Heart left ventricle (tissue), 16 donors: ENCODE data around the gene GOLGA6D. TPM values are rescaled to one million over a fixed set of nuclear protein-coding genes. Genes with fewer than 3 reads are reported as not detected.
A peak's percentile ranks its signal among the peaks of the same experiment; 100 is the strongest.

Source experiments
- ATAC-seq, 4 donors: fragments of 200-7000 bp; cut with Tn5 transposase; one replicate each; pipeline ENCODE4 v1.9.1; 2020 to 2022; ENCODE audit warnings: moderate library complexity in 4 of 4, mild to moderate bottlenecking in 3 of 4, moderate number of reproducible peaks in 1 of 4
- DNase-seq, 5 donors: peaks; one replicate each; pipeline ENCODE4 v3.0.0-alpha.2; 2020
- H3K27ac ChIP-seq, 12 donors: fragments of 200-600 bp; sonication (generic) in 4 of 12; one replicate each; pipeline versions ENCODE4 v1.5.0 to v1.8.0; 2016 to 2022; ENCODE audit warnings: mild to moderate bottlenecking in 2 of 12
- H3K27me3 ChIP-seq, 9 donors: fragments of 200-600 bp; sonication (generic) in 2 of 9; one replicate each; pipeline versions ENCODE4 v1.5.1 to v1.8.0; 2016 to 2022; ENCODE audit warnings: mild to moderate bottlenecking in 3 of 9
- H3K36me3 ChIP-seq, 9 donors: fragments of 200-600 bp; sonication (generic) in 2 of 9; one replicate each; pipeline versions ENCODE4 v1.5.0 to v1.8.0; 2018 to 2022; ENCODE audit warnings: mild to moderate bottlenecking in 2 of 9
- H3K4me1 ChIP-seq, 12 donors: fragments of 200-600 bp; sonication (generic) in 4 of 12; one replicate each; pipeline versions ENCODE4 v1.5.0 to v1.8.0; 2016 to 2022; ENCODE audit warnings: mild to moderate bottlenecking in 3 of 12
- H3K4me3 ChIP-seq, 12 donors: fragments of 200-600 bp; sonication (generic) in 4 of 12; one replicate each; pipeline versions ENCODE4 v1.5.0 to v1.8.0; 2017 to 2022; ENCODE audit warnings: mild to moderate bottlenecking in 9 of 12, moderate library complexity in 4 of 12
- H3K9me3 ChIP-seq, 12 donors: fragments of 200-600 bp; sonication (generic) in 4 of 12; one replicate each; pipeline versions ENCODE4 v1.5.0 to v1.8.0; 2016 to 2022; ENCODE audit warnings: mild to moderate bottlenecking in 1 of 12
- POLR2A ChIP-seq, 2 donors: fragments of 450-650 bp; IDR thresholded peaks; one replicate each; pipeline ENCODE4 v1.6.1; 2017; ENCODE audit warnings: antibody characterized with exemption in 2 of 2, mild to moderate bottlenecking in 2 of 2, moderate library complexity in 2 of 2
- WGBS, 4 donors: extraction: QIAGEN DNeasy Blood & Tissue Kit in 2 of 4; methylation state at CpG; one replicate each; pipeline versions ENCODE4 v1.1.5 to v1.1.7; 2013 to 2018; 5-methylcytosine and 5-hydroxymethylcytosine counted together
- intact Hi-C, 10 donors: fragments of 100-400 bp; cut with DNase I; formaldehyde crosslinking; loops; one replicate each; pipeline versions ENCODE4 v1.11.1 to v1.14.2; 2022
- polyA plus RNA-seq, 2 donors: library from polyadenylated mRNA; stranded (reverse); fragments of 200-250 nt; gene quantifications; one replicate each; pipeline ENCODE4 v1.2.3, GENCODE V29; 2013
- total RNA-seq, 9 donors: library from RNA; depleted of rRNA in 2 of 9; stranded (reverse); fragments of >200 nt in 2 of 9; fragmentation: NEBNext Ultra II Directional in 3 of 9; extraction: Animal tissue kit (Norgen Biotek cat#: 25700) in 3 of 9; gene quantifications; one replicate each; pipeline versions ENCODE4 v1.1.0 to v1.2.4, GENCODE V29; 2016 to 2023
- TF ChIP-seq, protein P1 (sequence below), 12 donors: fragments of 200-600 bp; sonication (generic) in 4 of 12; IDR thresholded peaks; one replicate each; pipeline versions ENCODE4 v1.5.0 to v1.8.0; 2018 to 2022; ENCODE audit warnings: antibody characterized with exemption in 12 of 12, mild to moderate bottlenecking in 5 of 12
- donor health status: ischemic (EF 13 %, LVEDD 7.1; RV severe dilation, severe dysfunction).
- donor health status: healthy with polysubstance abuse.
- donor health status: DM: no; HTN: yes; CAD: no.
- donor health status: DM: no; HTN: no; CAD: no.
- donor health status: ischemic (EF 25% LVEDD 6.9; RV normal size, moderate dysfunction).
- donor health status: ischemic (EF 25% LVEDD 5.7; RV mildly dilated, moderate dysfunction).
- donor health status: healthy.
- donor health status: DM: yes; HTN: yes; CAD: no.
- donor health status: ischemic (EF 35%, LVEDD 5.7; RV mildly dilated, moderate dysfunction).
- donor health status: nonischemic (EF 11% LVEDD 7.7; RV severe dilation, severe dysfunction).
- donor health status: DM: yes; HTN: yes; CAD: no.
- donor health status: PGD.
- donor health status: ischemic (EF 29% LVEDD 5.4; RV normal size, mild dysfunction).
- donor health status: nonischemic (EF 23%, LVEDD 6.1; RV moderate dilation, normal function).

Gene GOLGA6D
- total and polyA plus RNA-seq, 11 donors, result not detected

DNA sequence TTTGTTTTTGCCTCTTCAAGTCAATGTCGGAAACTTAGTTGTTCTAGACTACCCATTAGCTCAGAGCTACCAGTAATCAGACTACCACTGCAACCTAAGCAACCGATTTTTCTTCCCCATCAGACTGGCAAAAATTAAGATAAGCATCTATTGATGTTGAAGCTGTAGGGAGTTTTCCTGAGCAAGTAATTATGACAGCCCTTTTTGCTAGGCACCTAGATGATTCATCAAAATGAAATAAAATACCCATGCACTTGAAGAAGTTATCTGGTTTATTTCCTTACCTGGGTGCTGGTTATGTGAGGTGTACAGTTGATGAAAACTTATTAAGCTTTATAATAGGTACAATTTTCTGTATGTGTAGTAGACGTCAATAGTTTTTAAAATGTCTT is 52.7 kb downstream of the GOLGA6D start:
- Histone ChIP-seq H3K4me3 (peak overlapping the region; percentile 27 to 90 (median 71)), H3K27me3 (no peaks in the 10 kb centered on the region), H3K9me3 (no peaks in the 10 kb centered on the region), H3K36me3 (peaks cover 0 to 18% (median 5%) of the 10 kb centered on the region in 9 donors), H3K27ac (peak overlapping the region in 9 of 12 donors; percentile 41 to 77 (median 69)), H3K4me1 (peaks cover 0 to 16% (median 13%) of the 10 kb centered on the region in 12 donors)
- WGBS, 4 donors, result 42 to 49% (median 45%) methylated on average over 3 of the region's 3 CpGs
- TF ChIP-seq, protein P1, sequence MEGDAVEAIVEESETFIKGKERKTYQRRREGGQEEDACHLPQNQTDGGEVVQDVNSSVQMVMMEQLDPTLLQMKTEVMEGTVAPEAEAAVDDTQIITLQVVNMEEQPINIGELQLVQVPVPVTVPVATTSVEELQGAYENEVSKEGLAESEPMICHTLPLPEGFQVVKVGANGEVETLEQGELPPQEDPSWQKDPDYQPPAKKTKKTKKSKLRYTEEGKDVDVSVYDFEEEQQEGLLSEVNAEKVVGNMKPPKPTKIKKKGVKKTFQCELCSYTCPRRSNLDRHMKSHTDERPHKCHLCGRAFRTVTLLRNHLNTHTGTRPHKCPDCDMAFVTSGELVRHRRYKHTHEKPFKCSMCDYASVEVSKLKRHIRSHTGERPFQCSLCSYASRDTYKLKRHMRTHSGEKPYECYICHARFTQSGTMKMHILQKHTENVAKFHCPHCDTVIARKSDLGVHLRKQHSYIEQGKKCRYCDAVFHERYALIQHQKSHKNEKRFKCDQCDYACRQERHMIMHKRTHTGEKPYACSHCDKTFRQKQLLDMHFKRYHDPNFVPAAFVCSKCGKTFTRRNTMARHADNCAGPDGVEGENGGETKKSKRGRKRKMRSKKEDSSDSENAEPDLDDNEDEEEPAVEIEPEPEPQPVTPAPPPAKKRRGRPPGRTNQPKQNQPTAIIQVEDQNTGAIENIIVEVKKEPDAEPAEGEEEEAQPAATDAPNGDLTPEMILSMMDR (IDR thresholded peaks at IDR 0.05), result no peak
- no peak for TF ChIP-seq POLR2A (IDR thresholded peaks at IDR 0.05)
- intact Hi-C loops, result loop anchor here in 2 of 10 donors (2.0 to 10.0 kb wide), 2 partner anchors 33 to 131 kb away; partner anchors contain the start of genes C15orf39 (in 1 of the 2) and MAN2C1 (in 1 of the 2)
- ATAC-seq, result no peak
- no peak for DNase-seq

DNA sequence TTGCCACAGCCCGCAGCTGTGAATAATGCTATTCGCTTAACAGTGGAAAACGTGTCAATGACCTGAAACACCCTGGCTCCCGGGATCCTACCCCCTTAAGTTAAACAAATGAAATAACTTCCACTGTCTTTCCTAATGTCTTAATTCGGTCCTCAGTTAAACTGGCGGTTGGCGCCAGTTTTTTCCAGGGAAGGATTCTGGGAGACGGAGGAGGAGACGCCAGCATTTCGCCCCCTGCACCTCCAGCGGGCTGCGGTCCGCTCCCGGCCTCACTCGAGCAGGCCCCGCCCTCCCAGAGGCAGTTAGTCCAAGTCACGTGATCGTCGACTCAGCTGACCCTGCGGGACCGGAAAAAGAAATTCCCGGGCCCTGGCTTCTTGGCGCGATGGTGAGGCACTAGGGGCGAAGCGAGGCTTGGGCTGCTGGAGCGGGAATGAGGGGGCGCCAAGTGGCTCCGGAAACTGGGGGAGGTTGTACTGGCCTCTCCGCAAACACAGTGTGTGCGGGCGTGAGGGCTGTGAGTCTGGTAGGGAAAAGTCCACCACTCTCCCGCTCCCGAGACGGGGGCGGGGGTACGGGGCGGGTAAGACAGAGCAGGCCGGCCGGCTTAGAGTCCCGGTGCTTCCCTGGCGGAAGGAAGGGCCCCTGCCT is 53.2 kb downstream of the GOLGA6D start, which contains the start of gene COMMD4:
Gene COMMD4, plus strand, starts transcription at position 359 of the 651 bp plus-strand sequence. Its CDS starts 27 bp downstream, at position 386.
- Histone ChIP-seq H3K4me3 (peak within 1 kb of the TSS; percentile 27 to 90 (median 71)), H3K4me1 (peaks cover 0 to 16% (median 13%) of the 10 kb centered on the region in 12 donors), H3K27ac (peak within 1 kb of the TSS in 11 of 12 donors; percentile 14 to 77 (median 68)), H3K9me3 (no peaks in the 10 kb centered on the region), H3K27me3 (no peaks in the 10 kb centered on the region), H3K36me3 (peaks cover 0 to 19% (median 6%) of the 10 kb centered on the region in 9 donors)
- intact Hi-C loops, result loop anchor here in 2 of 10 donors (2.0 to 10.0 kb wide), 2 partner anchors 33 to 131 kb away; partner anchors contain the start of genes C15orf39 (in 1 of the 2) and MAN2C1 (in 1 of the 2)
- ATAC-seq, result peak; percentile 89 to 96 (median 94)
- 0 to 1% (median 1%) methylated on average over 25 to 42 of the region's 42 CpGs for WGBS, 4 donors
- TF ChIP-seq, protein P1 (IDR thresholded peaks at IDR 0.05), result peak in 1 of 12 donors; percentile 7
- peak in 1 of 2 donors; percentile 47 for TF ChIP-seq POLR2A (IDR thresholded peaks at IDR 0.05)
- peak; percentile 96 to 98 (median 96) for DNase-seq

DNA sequence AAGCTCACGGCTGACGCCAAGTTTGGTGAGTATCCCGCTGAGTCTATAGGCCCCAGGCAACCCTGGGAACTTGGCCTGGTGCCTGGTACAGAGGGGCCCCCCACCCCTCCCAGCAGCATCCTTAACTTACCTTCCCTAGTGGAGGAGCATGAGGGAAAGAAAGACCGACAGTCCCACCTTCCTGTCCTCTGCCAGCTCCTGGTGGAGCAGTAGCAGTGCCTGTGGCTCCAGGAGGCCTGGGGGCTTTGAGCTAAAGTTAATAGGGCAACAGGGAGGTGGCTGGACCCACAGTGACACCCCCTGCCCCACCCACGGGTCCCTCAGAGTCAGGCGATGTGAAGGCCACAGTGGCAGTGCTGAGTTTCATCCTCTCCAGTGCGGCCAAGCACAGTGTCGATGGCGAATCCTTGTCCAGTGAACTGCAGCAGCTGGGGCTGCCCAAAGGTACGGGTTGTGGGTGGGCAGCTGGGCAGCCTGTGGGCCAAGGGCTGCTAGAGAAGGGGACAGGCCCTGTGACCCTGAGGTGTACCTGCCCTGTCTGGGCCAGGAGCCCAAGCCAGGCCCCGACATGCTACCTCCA is 56.1 kb downstream of the GOLGA6D start:
- intact Hi-C loops, result loop anchor here in 1 of 10 donors (10.0 kb wide), 1 partner anchor 134 kb away; the partner anchor contains the start of gene C15orf39
- H3K27ac ChIP-seq, result no peak overlapping the region
- TF ChIP-seq, protein P1 (IDR thresholded peaks at IDR 0.05), result no peak
- TF ChIP-seq POLR2A (IDR thresholded peaks at IDR 0.05), result no peak
- no peaks in the 10 kb centered on the region for H3K9me3 ChIP-seq
- H3K4me3 ChIP-seq, result no peak overlapping the region
- H3K27me3 ChIP-seq, result no peaks in the 10 kb centered on the region
- peaks cover 0 to 19% (median 13%) of the 10 kb centered on the region in 12 donors for H3K4me1 ChIP-seq
- ATAC-seq, result peak in 1 of 4 donors; percentile 2
- peaks cover 0 to 29% (median 12%) of the 10 kb centered on the region in 9 donors for H3K36me3 ChIP-seq
- no peak for DNase-seq
- WGBS, 4 donors, result 90 to 96% (median 91%) methylated on average over 8 to 11 of the region's 11 CpGs
